ENCODE measurements around the gene STAG3. TPM values are rescaled to one million over a fixed set of nuclear protein-coding genes. Genes with fewer than 3 reads are reported as not detected.
"Not testable (repeated sequence)": the region's sequence is repeated elsewhere in the genome, so short reads cannot be mapped to it uniquely, and the experiment has no call there.

STAG3 gene
- total and polyA plus RNA-seq, 2 donors (not counting 3 experiments of a cell fraction or from before 2014, with no cell fraction given), result 0.29 to 1.4 TPM

DNA sequence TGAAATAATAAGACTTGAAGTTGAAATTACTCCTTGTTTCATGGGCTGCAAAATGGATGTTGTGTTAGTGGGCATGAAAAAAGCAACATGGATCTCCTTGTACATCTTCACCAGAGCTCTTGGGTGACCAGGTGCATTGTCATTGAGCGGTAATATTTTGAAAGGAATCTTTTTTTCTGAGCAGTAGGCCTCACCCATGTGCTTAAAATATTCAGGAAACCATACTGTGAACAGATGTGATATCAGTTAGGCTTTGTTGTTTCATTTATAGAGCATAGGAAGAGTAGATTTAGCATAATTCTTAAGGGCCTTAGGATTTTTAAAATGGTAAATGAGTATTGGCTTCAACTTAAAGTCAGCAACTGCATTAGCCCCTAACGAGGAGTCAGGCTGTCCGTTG, 15.3 kb downstream of the STAG3 start:
- Histone ChIP-seq H3K9me3 (replicated peaks; ENCODE audit: control insufficient read depth, insufficient read depth, low read length) (no peaks in the 10 kb centered on the region), H3K36me3 (ENCODE audit: control insufficient read depth in 2 of 2, extremely low read depth in 1 of 2, insufficient read depth in 2 of 2, low read length in 2 of 2) (no peaks in the 10 kb centered on the region), H3K27ac (ENCODE audit: insufficient read depth, low read depth, low read length) (no peak overlapping the region), H4K20me1 (replicated peaks; ENCODE audit: control insufficient read depth, extremely low read depth, insufficient read depth, low read length) (no peaks in the 10 kb centered on the region), H3K4me3 (replicated peaks in 1 of 3; ENCODE audit: insufficient read depth in 1 of 3, low read depth in 1 of 3, low read length in 3 of 3) (no peak overlapping the region), H3K27me3 (ENCODE audit: control insufficient read depth in 2 of 2, insufficient read depth in 2 of 2, low read length in 2 of 2) (peaks cover 3 to 9% of the 10 kb centered on the region in 2 experiments), H3K4me2 (ENCODE audit: insufficient read depth, low read length) (no peak overlapping the region), H3K4me1 (ENCODE audit: control insufficient read depth, extremely low read depth, insufficient read depth, low read length) (no peaks in the 10 kb centered on the region), H3K9me1 (replicated peaks; ENCODE audit: control insufficient read depth, extremely low read depth, insufficient read depth, low read length) (no peaks in the 10 kb centered on the region), H3K9ac (replicated peaks; ENCODE audit: extremely low read depth, insufficient read depth, low read length) (no peak overlapping the region), H2AFZ (ENCODE audit: low read depth, low read length) (no peak overlapping the region), H3K79me2 (ENCODE audit: control insufficient read depth, insufficient read depth, low read length) (no peaks in the 10 kb centered on the region)
- CTCF ChIA-PET, result interaction anchor here (0.6 to 1.6 kb wide), 3 partner anchors 9 to 61 kb away, joined by 4 to 5 read pairs (median 4); no protein-coding TSS in a partner anchor
- DNase-seq (ENCODE audit: low read depth, low spot score), result no peak
- POLR2A ChIA-PET, result no interaction called here
- intact Hi-C loops (cut with micrococcal nuclease), result no loop called here
- no peak for FAIRE-seq
- BruUV-seq (replicated peaks), result no TSS peak
- dilution Hi-C loops (cut with MboI; ENCODE audit: extremely low pct_ligation_motif_present, low sequenced_read_pairs), result no loop called here
- no peak for TF ChIP-seq EZH2 (IDR thresholded peaks at IDR 0.05; ENCODE audit: borderline replicate concordance, low read depth, low read length, severe bottlenecking)

DNA sequence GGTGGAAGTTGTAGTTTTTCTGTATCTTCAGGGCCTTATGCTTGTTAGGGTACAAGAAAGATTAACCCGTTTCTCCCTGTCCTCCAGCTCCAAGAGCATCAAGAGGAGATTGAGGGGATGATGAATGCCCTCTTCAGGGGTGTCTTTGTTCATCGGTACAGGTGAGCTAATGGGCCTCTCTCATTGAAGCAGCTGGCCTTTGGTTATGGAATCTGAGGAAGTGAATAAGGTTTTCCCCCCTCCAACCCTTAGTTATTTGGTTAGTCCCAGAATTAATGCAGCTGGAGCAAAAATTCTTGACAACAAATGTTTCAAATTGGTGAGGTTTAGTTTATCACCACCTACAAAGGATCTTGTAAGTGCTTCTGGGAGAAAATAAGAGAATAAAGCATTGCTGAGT, 17.5 kb downstream of the STAG3 start:
- H3K27me3 ChIP-seq (ENCODE audit: control insufficient read depth in 2 of 2, insufficient read depth in 2 of 2, low read length in 2 of 2), result peaks cover 7 to 9% of the 10 kb centered on the region in 2 experiments
- intact Hi-C loops (cut with micrococcal nuclease), result no loop called here
- ChIA-PET CTCF (interaction anchor here (1.2 kb wide), 2 partner anchors 10 to 62 kb away, joined by 3 to 4 read pairs; no protein-coding TSS in a partner anchor), POLR2A (no interaction called here)
- H3K27ac ChIP-seq (ENCODE audit: insufficient read depth, low read depth, low read length), result no peak overlapping the region
- TF ChIP-seq FOS (IDR thresholded peaks at IDR 0.05; ENCODE audit: borderline replicate concordance, insufficient read depth, low read length), result no peak
- TF ChIP-seq POLR2AphosphoS5 (IDR thresholded peaks at IDR 0.05; ENCODE audit: insufficient read depth, low read depth, low read length), result no peak
- TF ChIP-seq JUN (IDR thresholded peaks at IDR 0.05; ENCODE audit: borderline replicate concordance, insufficient read depth, insufficient read length, low read depth), result no peak
- TF ChIP-seq, protein P1, sequence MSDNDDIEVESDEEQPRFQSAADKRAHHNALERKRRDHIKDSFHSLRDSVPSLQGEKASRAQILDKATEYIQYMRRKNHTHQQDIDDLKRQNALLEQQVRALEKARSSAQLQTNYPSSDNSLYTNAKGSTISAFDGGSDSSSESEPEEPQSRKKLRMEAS (IDR thresholded peaks at IDR 0.05; ENCODE audit: insufficient read depth, insufficient read length), result no peak
- no peak for TF ChIP-seq GATA2 (IDR thresholded peaks at IDR 0.05; ENCODE audit: insufficient read depth, insufficient read length, low read depth, low read length)
- TF ChIP-seq POLR2A (IDR thresholded peaks at IDR 0.05; ENCODE audit: low read depth, low read length), result no peak
- TF ChIP-seq, protein P2, sequence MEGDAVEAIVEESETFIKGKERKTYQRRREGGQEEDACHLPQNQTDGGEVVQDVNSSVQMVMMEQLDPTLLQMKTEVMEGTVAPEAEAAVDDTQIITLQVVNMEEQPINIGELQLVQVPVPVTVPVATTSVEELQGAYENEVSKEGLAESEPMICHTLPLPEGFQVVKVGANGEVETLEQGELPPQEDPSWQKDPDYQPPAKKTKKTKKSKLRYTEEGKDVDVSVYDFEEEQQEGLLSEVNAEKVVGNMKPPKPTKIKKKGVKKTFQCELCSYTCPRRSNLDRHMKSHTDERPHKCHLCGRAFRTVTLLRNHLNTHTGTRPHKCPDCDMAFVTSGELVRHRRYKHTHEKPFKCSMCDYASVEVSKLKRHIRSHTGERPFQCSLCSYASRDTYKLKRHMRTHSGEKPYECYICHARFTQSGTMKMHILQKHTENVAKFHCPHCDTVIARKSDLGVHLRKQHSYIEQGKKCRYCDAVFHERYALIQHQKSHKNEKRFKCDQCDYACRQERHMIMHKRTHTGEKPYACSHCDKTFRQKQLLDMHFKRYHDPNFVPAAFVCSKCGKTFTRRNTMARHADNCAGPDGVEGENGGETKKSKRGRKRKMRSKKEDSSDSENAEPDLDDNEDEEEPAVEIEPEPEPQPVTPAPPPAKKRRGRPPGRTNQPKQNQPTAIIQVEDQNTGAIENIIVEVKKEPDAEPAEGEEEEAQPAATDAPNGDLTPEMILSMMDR (IDR thresholded peaks at IDR 0.05; ENCODE audit: extremely low read depth in 1 of 2, insufficient read depth in 1 of 2, low read depth in 1 of 2, low read length in 2 of 2), result no peak
- no peak for TF ChIP-seq MYC (IDR thresholded peaks at IDR 0.05; ENCODE audit: low read depth, low read length)
- TF ChIP-seq EZH2 (IDR thresholded peaks at IDR 0.05; ENCODE audit: borderline replicate concordance, low read depth, low read length, severe bottlenecking), result no peak
- no peak for FAIRE-seq
- BruUV-seq (replicated peaks), result no TSS peak
- no peak for DNase-seq (ENCODE audit: low read depth, low spot score)
- H3K4me2 ChIP-seq (ENCODE audit: insufficient read depth, low read length), result no peak overlapping the region
- no peaks in the 10 kb centered on the region for H3K36me3 ChIP-seq (ENCODE audit: control insufficient read depth in 2 of 2, extremely low read depth in 1 of 2, insufficient read depth in 2 of 2, low read length in 2 of 2)
- H3K9me3 ChIP-seq (replicated peaks; ENCODE audit: control insufficient read depth, insufficient read depth, low read length), result no peaks in the 10 kb centered on the region
- H3K79me2 ChIP-seq (ENCODE audit: control insufficient read depth, insufficient read depth, low read length), result no peaks in the 10 kb centered on the region
- H3K4me3 ChIP-seq (replicated peaks in 1 of 3; ENCODE audit: insufficient read depth in 1 of 3, low read depth in 1 of 3, low read length in 3 of 3), result no peak overlapping the region
- H2AFZ ChIP-seq (ENCODE audit: low read depth, low read length), result no peak overlapping the region
- dilution Hi-C loops (cut with MboI; ENCODE audit: extremely low pct_ligation_motif_present, low sequenced_read_pairs), result no loop called here
- H4K20me1 ChIP-seq (replicated peaks; ENCODE audit: control insufficient read depth, extremely low read depth, insufficient read depth, low read length), result no peaks in the 10 kb centered on the region
- no peaks in the 10 kb centered on the region for H3K9me1 ChIP-seq (replicated peaks; ENCODE audit: control insufficient read depth, extremely low read depth, insufficient read depth, low read length)
- H3K4me1 ChIP-seq (ENCODE audit: control insufficient read depth, extremely low read depth, insufficient read depth, low read length), result no peaks in the 10 kb centered on the region
- no peak overlapping the region for H3K9ac ChIP-seq (replicated peaks; ENCODE audit: extremely low read depth, insufficient read depth, low read length)

DNA sequence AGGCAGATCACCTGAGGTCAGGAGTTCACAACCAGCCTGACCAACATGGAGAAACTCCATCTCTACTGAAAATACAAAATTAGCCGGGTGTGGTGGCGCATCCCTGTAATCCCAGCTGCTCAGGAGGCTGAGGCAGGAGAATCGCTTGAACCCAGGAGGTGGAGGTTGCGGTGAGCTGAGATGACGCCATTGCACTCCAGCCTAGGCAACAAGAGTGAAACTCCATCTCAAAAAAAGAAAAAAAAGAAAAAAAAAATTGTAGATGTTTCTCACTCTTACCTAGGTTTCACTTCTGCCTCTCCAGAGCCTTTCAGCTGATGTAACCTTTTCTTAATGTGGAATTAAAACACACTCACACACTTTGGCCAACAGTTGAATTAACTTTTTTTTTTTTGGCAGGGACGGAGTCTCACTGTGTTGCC, 18.2 kb downstream of the STAG3 start:
- dilution Hi-C loops (cut with MboI; ENCODE audit: extremely low pct_ligation_motif_present, low sequenced_read_pairs); H3K27ac ChIP-seq (ENCODE audit: insufficient read depth, low read depth, low read length); CTCF ChIA-PET; intact Hi-C loops (cut with micrococcal nuclease); H4K20me1 ChIP-seq (replicated peaks; ENCODE audit: control insufficient read depth, extremely low read depth, insufficient read depth, low read length); FAIRE-seq; H3K79me2 ChIP-seq (ENCODE audit: control insufficient read depth, insufficient read depth, low read length); POLR2A ChIA-PET; H3K36me3 ChIP-seq (ENCODE audit: control insufficient read depth in 2 of 2, extremely low read depth in 1 of 2, insufficient read depth in 2 of 2, low read length in 2 of 2); BruUV-seq (replicated peaks); H3K9me3 ChIP-seq (replicated peaks; ENCODE audit: control insufficient read depth, insufficient read depth, low read length); H3K4me1 ChIP-seq (ENCODE audit: control insufficient read depth, extremely low read depth, insufficient read depth, low read length); H2AFZ ChIP-seq (ENCODE audit: low read depth, low read length); DNase-seq (ENCODE audit: low read depth, low spot score); H3K4me3 ChIP-seq (replicated peaks in 1 of 3; ENCODE audit: insufficient read depth in 1 of 3, low read depth in 1 of 3, low read length in 3 of 3); H3K9me1 ChIP-seq (replicated peaks; ENCODE audit: control insufficient read depth, extremely low read depth, insufficient read depth, low read length); H3K9ac ChIP-seq (replicated peaks; ENCODE audit: extremely low read depth, insufficient read depth, low read length); H3K4me2 ChIP-seq (ENCODE audit: insufficient read depth, low read length): not testable (repeated sequence)
- peaks cover 6 to 12% of the 10 kb centered on the region in 2 experiments for H3K27me3 ChIP-seq (ENCODE audit: control insufficient read depth in 2 of 2, insufficient read depth in 2 of 2, low read length in 2 of 2)

Data from endothelial cell of umbilical vein (primary cell).